HG02885 (cell line): ENCODE measurements around the gene MYO16.

Source experiments
- ATAC-seq: cut with Tn5 transposase; IDR thresholded peaks from one replicate; pipeline ENCODE4 v1.9.1; 2021; ENCODE audit warnings: mild to moderate bottlenecking; ENCODE audit not compliant: unreplicated experiment, poor library complexity

Gene MYO16

DNA sequence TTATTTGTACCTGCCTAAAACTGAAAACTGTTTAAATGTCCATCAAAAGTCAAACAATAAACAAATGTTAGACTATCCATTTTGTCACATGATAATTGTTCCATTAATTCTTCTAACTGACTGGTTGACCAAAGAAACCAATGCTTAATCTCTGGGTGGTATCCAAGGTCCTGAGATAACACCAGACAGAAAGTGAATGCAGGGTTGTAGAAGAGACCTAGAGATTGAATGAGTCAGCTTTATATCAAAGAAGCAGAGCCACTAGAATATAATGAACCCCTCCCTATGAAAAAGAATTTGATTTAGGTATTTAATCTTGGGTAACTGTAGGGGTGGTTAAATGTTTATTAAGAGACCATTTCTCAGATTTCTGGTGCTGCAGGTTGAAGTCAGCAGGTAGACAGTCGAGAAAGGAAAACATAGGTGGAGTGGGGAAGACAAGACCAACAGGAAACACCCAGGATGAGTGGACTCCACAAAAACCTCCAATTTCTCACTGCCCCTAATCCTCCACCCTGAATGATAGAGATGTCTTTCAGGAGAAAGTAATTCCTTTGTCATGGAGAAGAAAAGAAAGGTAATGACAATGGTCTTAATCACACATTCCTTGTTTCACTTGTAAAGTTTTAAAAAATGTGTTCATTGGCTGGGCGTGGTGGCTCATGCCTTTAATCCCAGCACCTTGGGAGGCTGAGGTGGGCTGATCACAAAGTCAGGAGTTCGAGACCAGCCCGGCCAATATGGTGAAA lies 620.5 kb downstream of the MYO16 start:
- no peak for ATAC-seq

DNA sequence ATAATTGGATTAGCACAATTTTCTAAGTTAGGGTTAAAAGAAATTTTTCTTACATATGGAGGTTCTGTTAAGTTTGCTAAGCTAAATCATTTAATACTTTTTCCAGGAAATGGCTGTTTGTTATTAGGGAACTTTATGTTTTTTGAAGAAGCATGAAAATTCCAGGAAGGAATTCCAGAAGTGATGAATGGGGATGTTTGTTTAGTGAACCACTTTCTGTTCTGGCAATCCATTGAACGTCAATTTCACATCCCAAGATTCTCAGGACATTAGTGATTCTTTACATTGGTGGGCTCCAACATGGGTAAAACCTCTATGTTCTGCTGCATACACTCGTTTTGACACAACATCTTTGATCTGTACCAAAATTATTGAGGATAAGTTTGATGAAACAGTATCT lies 622.5 kb downstream of the MYO16 start:
- ATAC-seq: no peak

DNA sequence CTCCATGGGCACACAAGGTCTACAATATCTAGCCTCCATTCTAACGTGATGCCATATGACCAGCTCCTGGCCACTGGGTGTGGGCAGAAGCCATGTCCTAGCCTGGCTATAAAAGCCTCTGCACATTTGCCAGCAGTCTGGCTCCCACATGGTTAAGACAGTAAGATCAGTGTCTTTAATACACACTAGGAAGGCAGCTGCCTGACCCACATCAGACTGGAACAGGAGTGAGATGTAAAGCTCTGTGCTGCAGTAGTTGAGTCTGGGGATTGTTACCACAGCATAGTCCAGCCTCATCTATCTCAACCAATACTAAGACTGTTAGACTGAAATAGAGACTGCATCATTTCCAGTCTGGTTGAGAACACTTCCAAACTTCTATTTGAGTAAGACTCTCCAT lies 623.9 kb downstream of the MYO16 start:
- ATAC-seq: no peak

DNA sequence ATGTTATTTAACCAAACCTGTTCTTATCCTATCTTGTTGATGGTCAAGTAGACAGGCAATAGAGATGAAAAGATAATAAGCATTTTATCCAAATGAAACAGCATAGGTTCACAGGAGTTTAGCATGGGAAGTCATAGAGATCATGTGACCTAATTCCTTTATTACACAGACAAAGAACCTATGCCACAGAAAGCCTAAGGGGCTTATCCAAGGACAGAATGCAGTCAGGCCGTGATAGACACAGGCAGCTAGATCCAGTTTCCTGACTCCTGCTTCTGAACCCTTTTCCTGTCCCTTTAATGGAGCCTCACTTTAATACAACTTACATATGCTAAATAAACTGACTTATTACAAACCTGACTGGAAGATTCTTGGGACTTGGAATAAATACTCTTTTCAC lies 624.9 kb downstream of the MYO16 start:
- no peak for ATAC-seq

DNA sequence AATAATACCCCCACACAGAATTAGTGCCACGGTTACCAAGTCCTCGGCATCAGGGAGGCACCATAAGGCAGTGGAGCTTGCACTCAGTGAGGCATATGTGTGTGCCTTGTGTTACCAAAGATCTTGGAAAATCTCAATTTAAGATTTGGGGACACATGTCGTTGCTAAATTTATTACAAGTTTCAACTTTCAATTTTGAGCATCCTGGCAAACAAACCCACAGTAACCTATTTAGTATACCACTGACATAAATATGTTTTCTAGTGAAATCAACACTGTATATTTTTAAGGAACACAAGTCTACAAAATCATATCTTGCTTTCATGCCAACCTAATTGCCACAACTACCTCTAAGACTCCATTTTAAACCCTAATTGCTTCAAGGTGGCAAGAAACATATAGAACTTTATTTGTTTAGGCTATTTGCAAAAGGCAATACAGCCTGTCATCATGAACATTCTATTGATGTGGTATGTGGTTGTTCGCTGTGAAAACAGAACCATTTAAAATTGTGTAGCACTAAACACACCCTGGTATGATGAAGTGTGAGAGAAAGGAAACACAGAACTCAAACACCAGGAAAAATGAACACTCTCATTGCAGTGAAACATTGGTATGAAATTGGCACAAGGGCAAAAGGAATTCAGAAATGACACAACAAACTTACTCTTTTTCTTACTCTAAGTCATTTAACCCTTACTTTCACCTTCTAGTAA lies 625.9 kb downstream of the MYO16 start:
- no peak for ATAC-seq

DNA sequence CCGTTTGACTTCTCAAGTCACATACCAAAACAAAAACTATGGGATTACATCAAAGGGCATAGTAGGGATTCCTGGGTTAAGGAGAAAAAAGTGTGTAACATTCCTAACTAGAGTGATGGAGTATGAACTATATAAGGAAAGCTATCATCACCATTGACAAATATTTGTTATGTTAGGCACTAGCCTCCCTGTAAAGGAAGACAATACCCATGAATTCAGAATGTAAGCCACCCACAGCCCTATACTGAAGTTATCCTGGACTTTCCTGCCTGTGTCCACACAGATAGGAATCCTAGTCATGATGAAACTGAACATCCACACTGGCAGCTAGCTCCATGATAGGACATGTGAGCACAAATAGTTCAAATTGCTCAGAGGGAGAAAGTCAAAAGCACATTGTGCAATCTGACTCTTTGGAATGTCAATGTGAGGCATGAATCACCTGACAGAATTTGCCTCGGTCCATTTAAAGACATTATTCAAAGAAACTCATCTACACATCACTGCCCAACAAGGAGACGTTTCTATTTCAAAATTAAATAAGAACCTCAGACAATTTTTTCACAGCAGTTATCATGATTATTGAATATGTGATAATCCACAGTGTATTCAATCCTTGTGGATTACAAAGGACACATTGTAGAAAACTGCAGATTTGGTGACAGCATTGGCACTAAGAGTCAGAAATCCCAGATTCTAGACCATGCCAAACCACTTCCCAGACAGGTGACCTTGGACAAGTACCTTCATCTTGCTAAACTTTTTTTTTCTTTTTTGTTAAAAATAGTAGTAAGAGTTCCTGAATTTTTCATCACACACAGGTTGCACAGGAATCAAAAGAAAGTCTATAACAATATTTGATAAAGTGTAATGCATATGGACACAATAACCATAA lies 627.7 kb downstream of the MYO16 start:
- ATAC-seq: no peak
